ENCODE data around the gene OXNAD1.

- TF ChIP-seq CTCF (IDR thresholded peaks at IDR 0.05) (no peak), EP300 (IDR thresholded peaks at IDR 0.05) (no peak)
Measured at GRCh38 chr3:16280671-16281070, 15.7 kb downstream of the OXNAD1 start.
